ENCODE data around the gene EGF.

EGF gene

GRCh38 chr4:109876634-109877265, 35.9 kb upstream of the EGF start:
- WGBS, result no CpG with 5 or more reads among the region's 2 CpGs
- no peak for DNase-seq
- H3K36me3 ChIP-seq (ENCODE audit: control insufficient read depth in 1 of 2, insufficient read depth in 2 of 2, low read depth in 1 of 2, low read length in 2 of 2), result no peaks in the 10 kb centered on the region

GRCh38 chr4:109877400-109877799, 35.3 kb upstream of the EGF start:
- 86% methylated on average over 3 of the region's 3 CpGs for WGBS

More at GRCh38 chr4:109876634-109877265, 35.9 kb upstream of the EGF start:
- Histone ChIP-seq H4K91ac (ENCODE audit: low read length) (no peak overlapping the region), H2BK15ac (ENCODE audit: low read depth, poor library complexity, severe bottlenecking) (no peak overlapping the region), H3K14ac (ENCODE audit: low read length in 2 of 2) (no peak overlapping the region), H4K8ac (ENCODE audit: low read length) (no peak overlapping the region), H3K27ac (ENCODE audit: low read length, poor library complexity, severe bottlenecking) (no peak overlapping the region), H2BK120ac (ENCODE audit: low read depth, low read length) (no peak overlapping the region), H2AFZ (ENCODE audit: low read depth, low read length) (no peak overlapping the region), H3K4ac (ENCODE audit: low read depth in 1 of 2, low read length in 2 of 2) (no peak overlapping the region), H3K27me3 (ENCODE audit: control insufficient read depth in 1 of 2, insufficient read depth in 1 of 2, low read length in 2 of 2) (peaks cover 0 to 3% of the 10 kb centered on the region in 2 experiments), H2BK12ac (ENCODE audit: low read length in 2 of 2) (no peak overlapping the region), H3K79me1 (replicated peaks; ENCODE audit: low read length, poor library complexity, severe bottlenecking) (no peaks in the 10 kb centered on the region), H2BK5ac (ENCODE audit: low read depth, low read length, poor library complexity, severe bottlenecking) (no peak overlapping the region), H3K18ac (ENCODE audit: low read depth in 1 of 2, low read length in 2 of 2) (no peak overlapping the region), H2AK5ac (ENCODE audit: low read length, severe bottlenecking) (no peak overlapping the region), H3K9me3 (ENCODE audit: control insufficient read depth, low read length) (no peaks in the 10 kb centered on the region), H3K4me3 (ENCODE audit: insufficient read depth in 1 of 2, low read depth in 1 of 2, low read length in 2 of 2) (no peak overlapping the region), H3K23ac (ENCODE audit: low read length in 2 of 2) (no peak overlapping the region), H3K4me2 (ENCODE audit: low read length, poor library complexity, severe bottlenecking) (no peak overlapping the region), H3K9ac (ENCODE audit: low read length) (no peak overlapping the region), H3K4me1 (ENCODE audit: control insufficient read depth, insufficient read depth, low read depth, low read length) (no peaks in the 10 kb centered on the region)

GRCh38 chr4:109878355-109878754, 34.3 kb upstream of the EGF start:
- no peak overlapping the region for H4K91ac ChIP-seq (ENCODE audit: low read length)
- H3K79me1 ChIP-seq (replicated peaks; ENCODE audit: low read length, poor library complexity, severe bottlenecking), result no peaks in the 10 kb centered on the region
- DNase-seq, result no peak
- H3K9me3 ChIP-seq (ENCODE audit: control insufficient read depth, low read length), result no peaks in the 10 kb centered on the region
- H2BK5ac ChIP-seq (ENCODE audit: low read depth, low read length, poor library complexity, severe bottlenecking), result no peak overlapping the region
- H3K23ac ChIP-seq (ENCODE audit: low read length in 2 of 2), result no peak overlapping the region
- H3K9ac ChIP-seq (ENCODE audit: low read length), result no peak overlapping the region
- no peak overlapping the region for H3K14ac ChIP-seq (ENCODE audit: low read length in 2 of 2)
- no peak overlapping the region for H2BK12ac ChIP-seq (ENCODE audit: low read length in 2 of 2)
- H3K18ac ChIP-seq (ENCODE audit: low read depth in 1 of 2, low read length in 2 of 2), result no peak overlapping the region
- no peak overlapping the region for H3K27ac ChIP-seq (ENCODE audit: low read length, poor library complexity, severe bottlenecking)
- no peak overlapping the region for H2BK15ac ChIP-seq (ENCODE audit: low read depth, poor library complexity, severe bottlenecking)
- no peak overlapping the region for H2AK5ac ChIP-seq (ENCODE audit: low read length, severe bottlenecking)
- no peak overlapping the region for H4K8ac ChIP-seq (ENCODE audit: low read length)
- peaks cover 0 to 3% of the 10 kb centered on the region in 2 experiments for H3K27me3 ChIP-seq (ENCODE audit: control insufficient read depth in 1 of 2, insufficient read depth in 1 of 2, low read length in 2 of 2)
- H3K4ac ChIP-seq (ENCODE audit: low read depth in 1 of 2, low read length in 2 of 2), result no peak overlapping the region
- 67% methylated on average over 1 of the region's 2 CpGs for WGBS
- H2AFZ ChIP-seq (ENCODE audit: low read depth, low read length), result no peak overlapping the region
- H3K4me1 ChIP-seq (ENCODE audit: control insufficient read depth, insufficient read depth, low read depth, low read length), result no peaks in the 10 kb centered on the region
- H2BK120ac ChIP-seq (ENCODE audit: low read depth, low read length), result no peak overlapping the region
- no peak overlapping the region for H3K4me3 ChIP-seq (ENCODE audit: insufficient read depth in 1 of 2, low read depth in 1 of 2, low read length in 2 of 2)
- no peaks in the 10 kb centered on the region for H3K36me3 ChIP-seq (ENCODE audit: control insufficient read depth in 1 of 2, insufficient read depth in 2 of 2, low read depth in 1 of 2, low read length in 2 of 2)
- H3K4me2 ChIP-seq (ENCODE audit: low read length, poor library complexity, severe bottlenecking), result no peak overlapping the region

More at GRCh38 chr4:109877400-109877799, 35.3 kb upstream of the EGF start:
- Histone ChIP-seq H2BK5ac (ENCODE audit: low read depth, low read length, poor library complexity, severe bottlenecking) (no peak overlapping the region), H3K9ac (ENCODE audit: low read length) (no peak overlapping the region), H3K79me1 (replicated peaks; ENCODE audit: low read length, poor library complexity, severe bottlenecking) (no peaks in the 10 kb centered on the region), H4K91ac (ENCODE audit: low read length) (no peak overlapping the region), H3K18ac (ENCODE audit: low read depth in 1 of 2, low read length in 2 of 2) (no peak overlapping the region), H2AFZ (ENCODE audit: low read depth, low read length) (no peak overlapping the region), H3K9me3 (ENCODE audit: control insufficient read depth, low read length) (no peaks in the 10 kb centered on the region), H2BK15ac (ENCODE audit: low read depth, poor library complexity, severe bottlenecking) (no peak overlapping the region), H3K36me3 (ENCODE audit: control insufficient read depth in 1 of 2, insufficient read depth in 2 of 2, low read depth in 1 of 2, low read length in 2 of 2) (no peaks in the 10 kb centered on the region), H2AK5ac (ENCODE audit: low read length, severe bottlenecking) (no peak overlapping the region), H3K4me3 (ENCODE audit: insufficient read depth in 1 of 2, low read depth in 1 of 2, low read length in 2 of 2) (no peak overlapping the region), H2BK120ac (ENCODE audit: low read depth, low read length) (no peak overlapping the region), H3K4ac (ENCODE audit: low read depth in 1 of 2, low read length in 2 of 2) (no peak overlapping the region), H3K27me3 (ENCODE audit: control insufficient read depth in 1 of 2, insufficient read depth in 1 of 2, low read length in 2 of 2) (peaks cover 0 to 3% of the 10 kb centered on the region in 2 experiments), H2BK12ac (ENCODE audit: low read length in 2 of 2) (no peak overlapping the region), H3K4me1 (ENCODE audit: control insufficient read depth, insufficient read depth, low read depth, low read length) (no peaks in the 10 kb centered on the region), H3K23ac (ENCODE audit: low read length in 2 of 2) (no peak overlapping the region), H3K4me2 (ENCODE audit: low read length, poor library complexity, severe bottlenecking) (no peak overlapping the region), H3K14ac (ENCODE audit: low read length in 2 of 2) (no peak overlapping the region), H3K27ac (ENCODE audit: low read length, poor library complexity, severe bottlenecking) (no peak overlapping the region), H4K8ac (ENCODE audit: low read length) (no peak overlapping the region)
- DNase-seq, result no peak

GRCh38 chr4:109879081-109879480, 33.6 kb upstream of the EGF start:
- Histone ChIP-seq H3K4me1 (ENCODE audit: control insufficient read depth, insufficient read depth, low read depth, low read length) (no peaks in the 10 kb centered on the region), H3K23ac (ENCODE audit: low read length in 2 of 2) (no peak overlapping the region), H2BK15ac (ENCODE audit: low read depth, poor library complexity, severe bottlenecking) (no peak overlapping the region), H3K4me2 (ENCODE audit: low read length, poor library complexity, severe bottlenecking) (no peak overlapping the region), H3K4me3 (ENCODE audit: insufficient read depth in 1 of 2, low read depth in 1 of 2, low read length in 2 of 2) (no peak overlapping the region), H4K91ac (ENCODE audit: low read length) (no peak overlapping the region), H3K27ac (ENCODE audit: low read length, poor library complexity, severe bottlenecking) (no peak overlapping the region), H2BK5ac (ENCODE audit: low read depth, low read length, poor library complexity, severe bottlenecking) (no peak overlapping the region), H3K79me1 (replicated peaks; ENCODE audit: low read length, poor library complexity, severe bottlenecking) (no peaks in the 10 kb centered on the region), H2BK12ac (ENCODE audit: low read length in 2 of 2) (no peak overlapping the region), H3K36me3 (ENCODE audit: control insufficient read depth in 1 of 2, insufficient read depth in 2 of 2, low read depth in 1 of 2, low read length in 2 of 2) (no peaks in the 10 kb centered on the region), H2AK5ac (ENCODE audit: low read length, severe bottlenecking) (no peak overlapping the region), H2AFZ (ENCODE audit: low read depth, low read length) (no peak overlapping the region), H3K27me3 (ENCODE audit: control insufficient read depth in 1 of 2, insufficient read depth in 1 of 2, low read length in 2 of 2) (peaks cover 0 to 3% of the 10 kb centered on the region in 2 experiments), H3K4ac (ENCODE audit: low read depth in 1 of 2, low read length in 2 of 2) (no peak overlapping the region), H3K14ac (ENCODE audit: low read length in 2 of 2) (no peak overlapping the region), H3K9ac (ENCODE audit: low read length) (no peak overlapping the region), H2BK120ac (ENCODE audit: low read depth, low read length) (no peak overlapping the region), H3K9me3 (ENCODE audit: control insufficient read depth, low read length) (no peaks in the 10 kb centered on the region), H4K8ac (ENCODE audit: low read length) (no peak overlapping the region), H3K18ac (ENCODE audit: low read depth in 1 of 2, low read length in 2 of 2) (peak overlapping the region in 1 of 2 experiments; percentile 50)
- WGBS, result 78% methylated on average over 12 of the region's 12 CpGs
- DNase-seq, result no peak

All from mesenchymal stem cell (in vitro differentiated cells and primary cell).